H1 (cell line): ENCODE results near the gene CHD1. TPM values are rescaled to one million over a fixed set of nuclear protein-coding genes. Genes with fewer than 3 reads are reported as not detected.

ENCODE experiments used
- CTCF ChIA-PET: fragments of 300-600 bp; sonication (Branson Sonifier 250); formaldehyde crosslinking; loops from one replicate; lab custom pipeline; 2021; ENCODE audit not compliant: partially characterized antibody; lab: Charles Lee
- POLR2A ChIA-PET: fragments of 300-600 bp; sonication (Branson Sonifier 250); formaldehyde crosslinking; loops from one replicate; lab custom pipeline; 2021; ENCODE audit warnings: inconsistent platforms; ENCODE audit not compliant: partially characterized antibody; lab: Charles Lee
- DNase-seq, 2 experiments: peaks; one replicate each; pipeline versions ENCODE4 v3.0.0 to v3.0.0-alpha.2; 2010 to 2022; ENCODE audit warnings: low spot score in 2 of 2, low read depth in 1 of 2, mixed read lengths in 1 of 2
- FAIRE-seq: peaks from 2 replicates; lab custom pipeline; 2011; peaks lifted over from hg19 to GRCh38; lab: Jason Lieb, UNC
- H2AFZ ChIP-seq: 2 replicates; pipeline ENCODE4 v1.8.1; 2012; ENCODE audit warnings: low read length, inconsistent platforms
- H2AK5ac ChIP-seq: 2 replicates; pipeline ENCODE4 v1.6.1; 2013; ENCODE audit warnings: low read depth, low read length
- H2BK120ac ChIP-seq: replicated peaks from 2 replicates; pipeline ENCODE3; 2013; ENCODE audit warnings: low read depth, low read length, inconsistent platforms
- H2BK12ac ChIP-seq: 2 replicates; pipeline ENCODE4 v1.6.1; 2013; ENCODE audit warnings: low read depth, low read length
- H2BK15ac ChIP-seq: 2 replicates; pipeline ENCODE4 v1.6.1; 2013; ENCODE audit warnings: low read length
- H2BK20ac ChIP-seq: 2 replicates; pipeline ENCODE4 v1.6.1; 2013; ENCODE audit warnings: low read length
- H2BK5ac ChIP-seq: 2 replicates; pipeline ENCODE4 v1.6.1; 2013; ENCODE audit warnings: low read depth, low read length
- H3K14ac ChIP-seq: 2 replicates; pipeline ENCODE4 v1.6.1; 2013; ENCODE audit warnings: inconsistent platforms; ENCODE audit not compliant: insufficient read length
- H3K18ac ChIP-seq: 2 replicates; pipeline ENCODE4 v1.6.1; 2013; ENCODE audit warnings: low read length; ENCODE audit errors: extremely low read depth
- H3K23ac ChIP-seq: 2 replicates; pipeline ENCODE4 v1.6.1; 2013; ENCODE audit warnings: inconsistent platforms; ENCODE audit not compliant: insufficient read length
- H3K23me2 ChIP-seq: 2 replicates; pipeline ENCODE4 v1.6.1; 2013; ENCODE audit warnings: low read depth, low read length
- H3K27ac ChIP-seq: 2 replicates; pipeline ENCODE4 v1.6.1; 2011; ENCODE audit warnings: low read depth, low read length, inconsistent platforms
- H3K27me3 ChIP-seq, 4 experiments: replicated peaks in 1 of 4; 1 replicate in 1 of 4; 2 replicates in 3 of 4; pipeline versions ENCODE4 v1.6.1 to v1.8.1; 2011 to 2013; ENCODE audit warnings: low read length in 3 of 4, mild to moderate bottlenecking in 3 of 4, inconsistent platforms in 2 of 4, mixed read lengths in 2 of 4, moderate library complexity in 1 of 4; ENCODE audit not compliant: control insufficient read depth in 3 of 4, insufficient read depth in 3 of 4; ENCODE audit errors: extremely low read depth in 1 of 4
- H3K36me3 ChIP-seq, 4 experiments: 2 replicates each; pipeline versions ENCODE4 v1.6.1 to v1.8.1; 2011 to 2013; ENCODE audit warnings: mild to moderate bottlenecking in 4 of 4, low read length in 3 of 4, moderate library complexity in 2 of 4, control low read depth in 1 of 4, inconsistent platforms in 1 of 4; ENCODE audit not compliant: insufficient read depth in 4 of 4, control insufficient read depth in 2 of 4
- H3K4ac ChIP-seq: replicated peaks from 2 replicates; pipeline ENCODE3; 2013; ENCODE audit warnings: low read length, low read depth, mixed read lengths, inconsistent platforms; ENCODE audit not compliant: insufficient read length
- H3K4me1 ChIP-seq, 4 experiments: replicated peaks in 1 of 4; 1 replicate in 1 of 4; 2 replicates in 3 of 4; pipeline versions ENCODE4 v1.6.1 to v1.8.1; 2011 to 2013; ENCODE audit warnings: low read length in 3 of 4, inconsistent platforms in 2 of 4, mixed read lengths in 1 of 4; ENCODE audit not compliant: insufficient read depth in 4 of 4, control insufficient read depth in 3 of 4
- H3K4me2 ChIP-seq, 2 experiments: 2 replicates each; pipeline versions ENCODE4 v1.6.1 to v1.8.1; 2011 to 2013; ENCODE audit warnings: low read depth in 2 of 2, low read length in 2 of 2, control low read depth in 1 of 2, inconsistent platforms in 1 of 2, mild to moderate bottlenecking in 1 of 2; ENCODE audit not compliant: insufficient read depth in 1 of 2
- H3K4me3 ChIP-seq, 4 experiments: fragments of 200-600, 300-600 bp in 1 of 4; sonication (generic), shearing (Covaris generic), sonication (Bioruptor Twin) in 1 of 4; 2 replicates each; pipeline versions ENCODE4 v1.5.1 to v1.8.1; 2011 to 2016; ENCODE audit warnings: low read length in 4 of 4, low read depth in 3 of 4, control low read depth in 2 of 4, inconsistent platforms in 2 of 4, mild to moderate bottlenecking in 2 of 4, mixed read lengths in 1 of 4, moderate library complexity in 1 of 4; ENCODE audit not compliant: insufficient read depth in 2 of 4; ENCODE audit errors: extremely low read depth in 1 of 4
- H3K56ac ChIP-seq: replicated peaks from 2 replicates; pipeline ENCODE3; 2013; ENCODE audit warnings: low read depth, mild to moderate bottlenecking, mixed read lengths, low read length, inconsistent platforms; ENCODE audit not compliant: insufficient read length
- H3K79me1 ChIP-seq: 2 replicates; pipeline ENCODE4 v1.6.1; 2013; ENCODE audit warnings: low read depth, low read length, control low read depth
- H3K79me2 ChIP-seq, 2 experiments: 2 replicates each; pipeline versions ENCODE4 v1.6.1 to v1.8.1; 2012 to 2013; ENCODE audit warnings: low read length in 2 of 2, mild to moderate bottlenecking in 2 of 2, inconsistent platforms in 1 of 2; ENCODE audit not compliant: insufficient read depth in 2 of 2, control insufficient read depth in 1 of 2
- H3K9ac ChIP-seq, 4 experiments: replicated peaks in 1 of 4; 1 replicate in 1 of 4; 2 replicates in 3 of 4; pipeline versions ENCODE4 v1.6.1 to v1.8.1; 2011 to 2013; ENCODE audit warnings: low read depth in 3 of 4, low read length in 3 of 4, control low read depth in 2 of 4, mild to moderate bottlenecking in 2 of 4, moderate library complexity in 2 of 4, inconsistent platforms in 1 of 4; ENCODE audit errors: extremely low read depth in 1 of 4
- H3K9me3 ChIP-seq, 2 experiments: 2 replicates each; pipeline versions ENCODE4 v1.6.1 to v1.8.1; 2012 to 2013; ENCODE audit warnings: mild to moderate bottlenecking in 2 of 2, moderate library complexity in 2 of 2, control low read depth in 1 of 2, inconsistent platforms in 1 of 2, low read depth in 1 of 2, low read length in 1 of 2, mixed read lengths in 1 of 2; ENCODE audit not compliant: insufficient read depth in 2 of 2
- H4K20me1 ChIP-seq, 2 experiments: replicated peaks in 1 of 2; 2 replicates each; pipeline versions ENCODE3 to v1.8.1; 2011 to 2013; ENCODE audit warnings: inconsistent platforms in 2 of 2, low read length in 2 of 2, mild to moderate bottlenecking in 1 of 2; ENCODE audit not compliant: insufficient read depth in 2 of 2, control insufficient read depth in 1 of 2
- H4K5ac ChIP-seq: 2 replicates; pipeline ENCODE4 v1.6.1; 2013; ENCODE audit warnings: low read length, low read depth, mixed read lengths, inconsistent platforms; ENCODE audit not compliant: insufficient read length
- H4K8ac ChIP-seq: 2 replicates; pipeline ENCODE4 v1.8.0; 2013; ENCODE audit warnings: mild to moderate bottlenecking, moderate library complexity, low read length, inconsistent platforms; ENCODE audit not compliant: insufficient read depth; ENCODE audit errors: extremely low read depth
- H4K91ac ChIP-seq: replicated peaks from 2 replicates; pipeline ENCODE3; 2013; ENCODE audit warnings: low read length, mixed read lengths, inconsistent platforms; ENCODE audit not compliant: insufficient read length
- BCL11A ChIP-seq, 2 experiments: IDR thresholded peaks; one replicate each; pipeline ENCODE4 v1.6.1; 2011; ENCODE audit warnings: low read depth in 2 of 2, low read length in 2 of 2, mild to moderate bottlenecking in 2 of 2
- EGR1 ChIP-seq: IDR thresholded peaks from 2 replicates; pipeline ENCODE4 v1.6.1; 2011; ENCODE audit warnings: low read depth, low read length, borderline replicate concordance
- PHF8 ChIP-seq: fragments of 200-600 bp; sonication (generic); conservative IDR thresholded peaks from 2 replicates; pipeline ENCODE4 v1.7.1; 2012; ENCODE audit warnings: low read depth, mild to moderate bottlenecking, inconsistent platforms, low read length, moderate library complexity
- WGBS, 2 experiments: shearing (Covaris generic) in 1 of 2; methylation state at CpG; one replicate each; pipeline versions ENCODE4 v1.1.6 to v1.1.7; 2013 to 2015; ENCODE audit warnings: low lambda C conversion rate in 2 of 2, mixed read lengths in 2 of 2, inconsistent platforms in 1 of 2, low coverage in 1 of 2, missing lambda C conversion rate in 1 of 2; ENCODE audit not compliant: insufficient replicate concordance in 2 of 2, insufficient coverage in 1 of 2, insufficient read length in 1 of 2; ENCODE audit errors: extremely low coverage in 1 of 2, missing lambda C conversion rate in 1 of 2; 5-methylcytosine and 5-hydroxymethylcytosine counted together
- polyA plus RNA-seq, 7 experiments: library from polyadenylated mRNA; depleted of rRNA in 3 of 7; stranded (reverse) in 5 of 7; unstranded in 2 of 7; fragments of >200 nt in 5 of 7; fragments of 200-250 nt in 2 of 7; gene quantifications; 1 replicate in 5 of 7; 2 replicates in 1 of 7; 4 replicates in 1 of 7; pipeline versions ENCODE4 v1.2.1 to v1.2.3, GENCODE V29; 2011 to 2013; ENCODE audit warnings: missing spikeins in 2 of 7, mixed read lengths in 2 of 7
- total RNA-seq: library from RNA; stranded (reverse); fragmentation: NEBNext Ultra II Directional; extraction: Animal tissue kit (Norgen Biotek cat#: 25700); gene quantifications from 2 replicates; pipeline ENCODE4 v1.2.1, GENCODE V29; 2021

CHD1 gene
- total and polyA plus RNA-seq, 2 of the 8 experiments (the other 6 are each of a cell fraction or from before 2014, with no cell fraction given) = 15.6 to 53.0 TPM

GRCh38 chr5:98961665-98962344, 33.0 kb upstream of the CHD1 start:
- no peak overlapping the region for H2AK5ac ChIP-seq
- H3K79me2 ChIP-seq = no peaks in the 10 kb centered on the region
- H2AFZ ChIP-seq = no peak overlapping the region
- no peaks in the 10 kb centered on the region for H3K36me3 ChIP-seq
- H3K4ac ChIP-seq = no peak overlapping the region
- POLR2A ChIA-PET = no interaction called here
- no peaks in the 10 kb centered on the region for H3K79me1 ChIP-seq
- H3K27ac ChIP-seq = no peak overlapping the region
- H3K18ac ChIP-seq = no peak overlapping the region
- peaks cover 0 to 10% (median 0%) of the 10 kb centered on the region in 4 experiments; a peak in 3 of 7 replicates for H3K27me3 ChIP-seq
- CTCF ChIA-PET = interaction anchor here (0.6 to 1.7 kb wide), 3 partner anchors 20 to 171 kb away, joined by 3 to 6 read pairs (median 4); no protein-coding TSS in a partner anchor
- H3K23ac ChIP-seq = no peak overlapping the region
- DNase-seq (no peak), FAIRE-seq (no peak)
- no peak overlapping the region for H2BK12ac ChIP-seq
- no peak overlapping the region for H4K8ac ChIP-seq
- peaks cover 3 to 6% (median 4%) of the 10 kb centered on the region in 4 experiments; a peak in 6 of 7 replicates for H3K4me1 ChIP-seq
- 92% methylated on average over 3 of the region's 3 CpGs; no CpG with 5 or more reads in 1 of the 2 experiments for WGBS, 2 experiments
- no peaks in the 10 kb centered on the region for H3K9me3 ChIP-seq
- no peaks in the 10 kb centered on the region for H3K23me2 ChIP-seq
- H4K20me1 ChIP-seq = no peaks in the 10 kb centered on the region
- no peak overlapping the region for H3K14ac ChIP-seq
- H2BK120ac ChIP-seq = no peak overlapping the region
- no peak overlapping the region for H3K4me3 ChIP-seq
- no peak overlapping the region for H3K4me2 ChIP-seq
- H2BK20ac ChIP-seq = no peak overlapping the region
- no peak overlapping the region for H3K9ac ChIP-seq
- H4K91ac ChIP-seq = no peak overlapping the region
- H2BK5ac ChIP-seq = no peak overlapping the region
- H3K56ac ChIP-seq = no peak overlapping the region
- H2BK15ac ChIP-seq = no peak overlapping the region
- no peak overlapping the region for H4K5ac ChIP-seq
- no peak for TF ChIP-seq EGR1
- no peak for TF ChIP-seq BCL11A (IDR thresholded peaks at IDR 0.05; ENCODE audit: low read depth in 2 of 2, low read length in 2 of 2)
- no peak for TF ChIP-seq PHF8
